Kidney tubule cell (primary cell): ENCODE results near the gene CPNE7.
A peak's percentile ranks its signal among the peaks of the same experiment; 100 is the strongest.
"Not testable (repeated sequence)": the region's sequence is repeated elsewhere in the genome, so short reads cannot be mapped to it uniquely, and the experiment has no call there.

Experiments used
- DNase-seq: peaks from one replicate; pipeline ENCODE4 v3.0.0-alpha.2; 2018; ENCODE audit warnings: low spot score

CPNE7 gene

DNA sequence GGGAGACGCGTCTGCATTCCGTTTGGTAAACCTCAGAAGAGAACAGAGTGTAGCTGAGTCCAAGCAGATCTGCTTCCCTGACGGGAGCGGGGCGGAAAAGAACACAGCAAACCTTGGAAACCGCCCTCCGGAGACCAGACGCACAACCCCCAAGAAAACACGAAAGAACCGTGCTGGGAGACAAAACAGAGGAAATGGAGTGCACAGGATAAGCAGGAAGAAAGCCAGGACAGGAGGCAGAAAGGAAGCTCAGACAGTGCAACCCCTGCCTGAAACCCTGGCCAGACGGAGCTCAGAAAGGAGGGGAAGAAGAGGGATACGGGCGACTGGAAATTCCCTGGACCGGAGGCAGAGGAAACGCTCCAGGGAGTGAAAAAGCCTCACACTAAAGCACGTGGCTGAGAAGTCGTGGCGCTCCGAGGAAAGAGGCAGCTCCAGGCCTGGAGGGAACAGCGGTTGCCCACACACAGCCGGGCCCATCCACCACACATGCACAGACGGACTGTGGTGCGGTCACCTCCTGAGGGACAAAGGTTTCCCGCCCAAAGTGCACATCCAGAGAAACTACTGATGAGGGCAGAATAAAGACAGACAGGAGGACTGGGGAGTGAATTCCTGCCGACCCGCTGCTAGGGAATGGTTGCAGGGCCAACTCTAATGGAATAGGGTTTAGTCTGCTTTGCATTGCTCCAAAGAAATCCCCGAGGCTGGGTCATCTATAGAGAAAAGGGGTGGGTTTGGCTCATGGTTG, 48.1 kb downstream of the CPNE7 start:
- DNase-seq, result peak; percentile 38

DNA sequence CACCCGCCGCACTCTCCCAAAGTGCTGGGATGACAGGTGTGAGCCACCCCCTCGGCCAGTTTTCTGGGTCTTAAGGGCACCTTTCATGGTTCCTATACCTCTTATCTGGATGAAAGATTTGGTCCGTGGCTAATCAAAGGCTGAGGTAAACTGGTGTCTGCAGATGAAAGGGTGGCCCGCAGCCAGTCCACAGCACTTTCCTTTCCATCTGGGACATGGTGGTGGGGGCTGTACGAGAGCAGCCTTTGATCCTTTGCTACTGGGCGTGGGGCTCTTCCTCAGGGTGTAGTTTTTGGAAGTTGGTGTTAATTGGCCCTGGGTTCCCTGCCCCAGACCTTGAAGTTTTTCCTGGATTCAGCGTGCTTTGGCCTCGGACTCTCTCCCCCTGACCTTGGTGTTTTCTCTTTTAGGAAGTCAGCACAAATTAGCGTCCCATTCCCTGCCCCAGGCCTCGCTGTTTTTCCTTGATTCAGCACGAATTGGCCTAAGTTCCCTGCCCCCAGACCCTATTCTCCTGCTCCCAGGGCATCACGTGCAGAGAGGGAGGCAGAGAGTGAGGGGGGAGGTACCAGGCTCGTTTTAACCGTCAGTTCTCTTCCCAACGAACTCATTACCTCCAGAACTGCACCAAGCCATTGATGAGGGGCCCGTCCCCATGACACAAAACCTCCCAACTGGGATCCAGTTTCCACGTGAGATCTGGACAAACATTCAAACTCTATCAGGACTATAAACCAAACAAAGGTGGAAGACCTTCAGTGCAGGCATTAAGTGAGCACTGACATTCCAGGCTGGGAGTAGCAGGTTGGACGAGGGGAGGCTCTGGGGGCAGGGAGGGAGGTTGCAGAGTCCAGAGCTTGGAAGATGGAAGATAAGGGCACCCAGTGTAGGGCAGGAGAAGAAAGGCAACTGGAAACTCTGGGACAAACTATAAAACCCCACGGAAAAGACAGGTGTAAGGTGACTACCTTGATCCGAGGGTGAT, 49.5 kb downstream of the CPNE7 start:
- no peak for DNase-seq

DNA sequence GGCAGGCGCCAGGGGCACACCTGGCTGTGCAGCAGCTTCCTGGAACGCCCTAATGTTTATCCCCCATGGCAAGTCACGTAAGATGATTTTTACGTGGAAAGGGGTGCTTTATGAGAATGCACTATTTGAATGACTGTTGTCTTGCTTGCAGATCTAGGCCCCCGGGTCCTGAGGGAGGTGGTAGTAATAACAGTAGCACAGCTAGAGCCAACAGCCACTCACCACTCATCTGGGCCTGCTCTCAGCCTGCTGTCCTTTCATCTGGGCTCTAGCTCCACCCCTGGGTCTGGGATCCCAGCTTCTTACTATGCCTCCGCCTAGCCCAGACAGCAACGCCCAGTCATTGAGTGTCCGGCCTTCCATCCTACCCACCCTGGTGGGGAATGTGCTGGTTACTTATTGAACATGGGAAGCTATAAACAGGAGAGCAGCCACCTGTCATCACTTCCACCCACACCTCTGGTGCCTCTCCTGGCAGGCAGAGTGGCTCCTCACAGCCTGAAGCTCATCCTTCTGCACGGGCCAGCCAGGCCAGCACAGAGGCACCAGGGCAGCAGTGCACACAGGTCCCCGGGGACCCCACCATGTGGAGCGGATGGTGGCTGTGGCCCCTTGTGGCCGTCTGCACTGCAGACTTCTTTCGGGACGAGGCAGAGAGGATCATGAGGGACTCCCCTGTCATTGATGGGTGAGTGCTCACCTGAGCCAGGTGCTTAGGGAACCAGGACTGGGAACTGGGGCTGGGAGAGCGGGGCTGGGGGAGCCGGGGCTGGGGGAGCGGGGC, 54.5 kb downstream of the CPNE7 start:
- no peak for DNase-seq

DNA sequence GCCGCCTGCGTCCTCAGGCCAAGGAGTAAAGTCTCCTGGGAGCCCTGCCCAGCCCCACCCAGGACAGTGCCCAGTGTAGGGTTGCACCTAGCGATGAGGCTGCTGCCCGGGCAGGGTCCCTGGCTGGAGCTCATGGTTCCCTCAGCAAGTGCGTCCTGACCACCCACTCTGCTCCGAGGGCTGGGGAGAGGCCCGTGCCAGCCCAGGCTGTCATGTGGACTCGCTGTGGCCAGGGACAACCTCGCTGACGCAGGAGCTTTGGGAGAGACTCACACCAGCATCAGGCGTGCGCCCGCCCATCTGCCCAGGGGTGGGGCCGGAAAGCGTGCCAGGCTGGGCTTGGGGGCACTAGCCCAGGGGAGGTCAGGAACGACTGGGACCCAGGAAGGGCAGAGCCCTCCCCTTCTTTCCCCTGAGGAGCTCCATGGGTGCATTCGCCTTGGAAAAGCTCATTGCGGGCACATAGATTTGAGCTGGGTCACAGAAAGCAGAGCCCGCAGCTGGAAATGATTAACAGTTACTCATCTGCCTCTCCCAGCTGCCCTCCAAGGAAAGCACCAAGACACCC, 57.6 kb downstream of the CPNE7 start:
- peak; percentile 88 for DNase-seq

- not testable (repeated sequence) for DNase-seq
These were observed 59.2 kb downstream of the CPNE7 start for GRCh38 chr16:89634463-89635385.

- DNase-seq, result no peak
These were observed 61.1 kb downstream of the CPNE7 start for GRCh38 chr16:89636663-89637062.

GRCh38 chr16:89637379-89637778, 61.8 kb downstream of the CPNE7 start:
- DNase-seq, result no peak

GRCh38 chr16:89638455-89638854, 62.9 kb downstream of the CPNE7 start:
- no peak for DNase-seq

GRCh38 chr16:89639385-89639784, 63.8 kb downstream of the CPNE7 start:
- DNase-seq, result no peak

- DNase-seq, result peak; percentile 57
These were observed 66.0 kb downstream of the CPNE7 start for GRCh38 chr16:89641458-89642119.

GRCh38 chr16:89642574-89642973, 67.0 kb downstream of the CPNE7 start:
- DNase-seq, result no peak

- no peak for DNase-seq
These were observed 68.3 kb downstream of the CPNE7 start for GRCh38 chr16:89643769-89644300.

- DNase-seq, result no peak
These were observed 69.6 kb downstream of the CPNE7 start for GRCh38 chr16:89645122-89645521.

DNA sequence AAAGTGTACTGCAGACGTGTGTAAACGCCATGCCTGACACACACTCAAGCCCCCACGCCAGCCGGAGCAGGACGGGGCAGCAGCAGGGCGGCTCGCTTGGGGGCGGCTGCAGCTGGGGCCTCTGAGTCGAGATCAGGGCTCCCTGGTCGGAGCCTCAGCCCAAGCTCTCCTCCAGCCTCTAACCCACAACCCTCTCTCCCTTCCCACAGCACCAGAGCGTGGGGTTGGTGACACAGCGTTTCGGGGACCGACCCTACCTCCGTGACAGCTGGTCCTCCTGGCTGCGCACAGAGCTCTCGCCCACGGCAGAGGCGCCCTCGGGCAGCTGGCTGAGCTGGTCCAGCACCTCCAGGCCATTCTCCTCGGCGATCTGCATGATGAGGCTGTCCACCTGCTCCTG, 70.7 kb downstream of the CPNE7 start:
- DNase-seq, result no peak
